GM12892 (cell line): ENCODE results near the gene ADAM15.

Source experiments
- DNase-seq: peaks from one replicate; pipeline ENCODE4 v3.0.0; 2011; ENCODE audit not compliant: insufficient read length
- FAIRE-seq: peaks from 2 replicates; lab custom pipeline; 2011; peaks lifted over from hg19 to GRCh38; lab: Jason Lieb, UNC
- POLR2A ChIP-seq: IDR thresholded peaks from 2 replicates; pipeline ENCODE4 v1.6.1; 2011; ENCODE audit warnings: low read depth, low read length, control low read depth
- POLR2AphosphoS5 ChIP-seq: IDR thresholded peaks from 2 replicates; pipeline ENCODE4 v1.6.1; 2011; ENCODE audit warnings: low read depth, low read length, control low read depth
- TAF1 ChIP-seq: IDR thresholded peaks from 2 replicates; pipeline ENCODE4 v1.6.1; 2011; ENCODE audit warnings: low read depth, mild to moderate bottlenecking, control low read depth, low read length, borderline replicate concordance

ADAM15 gene

GRCh38 chr1:155022136-155022926, 28.8 kb upstream of the ADAM15 start:
- no peak for TF ChIP-seq POLR2AphosphoS5
- TF ChIP-seq POLR2A: no peak
- no peak for TF ChIP-seq TAF1
- DNase-seq: no peak
- FAIRE-seq: no peak

GRCh38 chr1:155022927-155023236, 28.2 kb upstream of the ADAM15 start:
- FAIRE-seq (no peak), DNase-seq (no peak)
- TF ChIP-seq POLR2AphosphoS5: no peak
- TF ChIP-seq TAF1: no peak
- TF ChIP-seq POLR2A: no peak

GRCh38 chr1:155023627-155024026, 27.5 kb upstream of the ADAM15 start:
- FAIRE-seq (no peak), DNase-seq (no peak)
- TF ChIP-seq TAF1: no peak
- no peak for TF ChIP-seq POLR2A
- no peak for TF ChIP-seq POLR2AphosphoS5

- TF ChIP-seq TAF1 (no peak), POLR2AphosphoS5 (no peak), POLR2A (no peak)
- no peak for DNase-seq
- no peak for FAIRE-seq
These were observed 26.8 kb upstream of the ADAM15 start for GRCh38 chr1:155024315-155024714.

- TF ChIP-seq POLR2A (no peak), POLR2AphosphoS5 (no peak), TAF1 (no peak)
- DNase-seq: no peak
- FAIRE-seq: no peak
These were observed 25.0 kb upstream of the ADAM15 start for GRCh38 chr1:155026154-155026553.

GRCh38 chr1:155026588-155026987, 24.5 kb upstream of the ADAM15 start:
- FAIRE-seq: no peak
- no peak for DNase-seq
- TF ChIP-seq POLR2AphosphoS5 (no peak), TAF1 (no peak), POLR2A (no peak)

GRCh38 chr1:155029513-155030242, 21.4 kb upstream of the ADAM15 start:
- no peak for FAIRE-seq
- TF ChIP-seq POLR2AphosphoS5 (no peak), POLR2A (no peak), TAF1 (no peak)

GRCh38 chr1:155030243-155030795, 20.8 kb upstream of the ADAM15 start:
- DNase-seq: no peak
- TF ChIP-seq POLR2AphosphoS5 (no peak), POLR2A (no peak), TAF1 (no peak)
- FAIRE-seq: no peak

More at GRCh38 chr1:155029513-155030242, 21.4 kb upstream of the ADAM15 start:
- no peak for DNase-seq

- DNase-seq: no peak
- no peak for TF ChIP-seq POLR2AphosphoS5
These were observed 20.2 kb upstream of the ADAM15 start for GRCh38 chr1:155030899-155031298.

GRCh38 chr1:155032886-155033285, 18.2 kb upstream of the ADAM15 start:
- no peak for TF ChIP-seq TAF1
- TF ChIP-seq POLR2A: no peak
- no peak for TF ChIP-seq POLR2AphosphoS5
- DNase-seq (no peak), FAIRE-seq (no peak)

More at GRCh38 chr1:155030899-155031298, 20.2 kb upstream of the ADAM15 start:
- no peak for FAIRE-seq

GRCh38 chr1:155033524-155033923, 17.6 kb upstream of the ADAM15 start, which contains the start of the genes DCST1 and DCST2:
DCST1 (plus strand) TSS chr1:155033824; CDS start chr1:155034037, 213 bp downstream.
DCST2 (minus strand) TSS chr1:155033781; CDS start chr1:155033701, 80 bp downstream.
- TF ChIP-seq POLR2A (no peak), POLR2AphosphoS5 (no peak), TAF1 (no peak)
- DNase-seq (no peak), FAIRE-seq (no peak)
